Measurements from ENCODE around the gene RALY.

GRCh38 chr20:33990075-33990474 lies 3.6 kb upstream of the RALY start:
- TF ChIP-seq, protein P1, sequence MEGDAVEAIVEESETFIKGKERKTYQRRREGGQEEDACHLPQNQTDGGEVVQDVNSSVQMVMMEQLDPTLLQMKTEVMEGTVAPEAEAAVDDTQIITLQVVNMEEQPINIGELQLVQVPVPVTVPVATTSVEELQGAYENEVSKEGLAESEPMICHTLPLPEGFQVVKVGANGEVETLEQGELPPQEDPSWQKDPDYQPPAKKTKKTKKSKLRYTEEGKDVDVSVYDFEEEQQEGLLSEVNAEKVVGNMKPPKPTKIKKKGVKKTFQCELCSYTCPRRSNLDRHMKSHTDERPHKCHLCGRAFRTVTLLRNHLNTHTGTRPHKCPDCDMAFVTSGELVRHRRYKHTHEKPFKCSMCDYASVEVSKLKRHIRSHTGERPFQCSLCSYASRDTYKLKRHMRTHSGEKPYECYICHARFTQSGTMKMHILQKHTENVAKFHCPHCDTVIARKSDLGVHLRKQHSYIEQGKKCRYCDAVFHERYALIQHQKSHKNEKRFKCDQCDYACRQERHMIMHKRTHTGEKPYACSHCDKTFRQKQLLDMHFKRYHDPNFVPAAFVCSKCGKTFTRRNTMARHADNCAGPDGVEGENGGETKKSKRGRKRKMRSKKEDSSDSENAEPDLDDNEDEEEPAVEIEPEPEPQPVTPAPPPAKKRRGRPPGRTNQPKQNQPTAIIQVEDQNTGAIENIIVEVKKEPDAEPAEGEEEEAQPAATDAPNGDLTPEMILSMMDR (IDR thresholded peaks at IDR 0.05): no peak
- no peak for TF ChIP-seq POLR2A (IDR thresholded peaks at IDR 0.05)
- no peak for TF ChIP-seq POLR2AphosphoS5 (IDR thresholded peaks at IDR 0.05; ENCODE audit: insufficient read depth in 1 of 2, low read depth in 1 of 2)
